Measurements from ENCODE around the gene EYS. TPM values are rescaled to one million over a fixed set of nuclear protein-coding genes. Genes with fewer than 3 reads are reported as not detected.

Gene EYS
- total RNA-seq, 1 experiment from 2014 or later: not detected

GRCh38 chr6:63792736-63793464 lies 1914.1 kb downstream of the EYS start:
- POLR2A ChIA-PET: no interaction called here

More at GRCh38 chr6:63792736-63793464, 1914.1 kb downstream of the EYS start:
- H3K79me2 ChIP-seq (ENCODE audit: insufficient read depth, low read length): no peaks in the 10 kb centered on the region
- H3K27ac ChIP-seq (ENCODE audit: low read depth, low read length): no peak overlapping the region
- H3K4me3 ChIP-seq (replicated peaks in 1 of 2; ENCODE audit: low read depth in 1 of 2, low read length in 2 of 2): no peak overlapping the region
- no peak overlapping the region for H3K9ac ChIP-seq (ENCODE audit: low read length)
- no TSS peak for BruUV-seq (replicated peaks)
- no peaks in the 10 kb centered on the region for H3K4me1 ChIP-seq (ENCODE audit: control insufficient read depth in 1 of 2, insufficient read depth in 2 of 2, low read length in 2 of 2)
- no peak overlapping the region for H2AFZ ChIP-seq (ENCODE audit: low read depth, low read length, poor library complexity, severe bottlenecking)
- H3K9me3 ChIP-seq (ENCODE audit: control insufficient read depth in 1 of 2, insufficient read depth in 1 of 2, low read depth in 1 of 2, low read length in 2 of 2): no peaks in the 10 kb centered on the region
- ChIA-PET CTCF (interaction anchor here (1.0 kb wide), 1 partner anchor 10 kb away, joined by 3 read pairs; no protein-coding TSS in a partner anchor), RAD21 (ENCODE audit: low non-redundant PET in 1 of 2, low total read pairs in 2 of 2, uncharacterized antibody in 2 of 2, unreplicated experiment in 2 of 2) (no interaction called here)
- DNase-seq (ENCODE audit: low read depth, low spot score) (no peak), ATAC-seq (no peak)
- no peaks in the 10 kb centered on the region for H3K36me3 ChIP-seq (ENCODE audit: control insufficient read depth in 1 of 2, insufficient read depth in 2 of 2, low read length in 2 of 2)
- H3K9me2 ChIP-seq (ENCODE audit: insufficient read depth): no peaks in the 10 kb centered on the region
- H4K20me1 ChIP-seq (ENCODE audit: insufficient read depth): no peaks in the 10 kb centered on the region
- intact Hi-C loops (cut with micrococcal nuclease): no loop called here
- TF ChIP-seq CTCF (IDR thresholded peaks at IDR 0.05 in 2 of 3, conservative IDR thresholded peaks at IDR 0.05 in 1 of 3; ENCODE audit: borderline replicate concordance in 1 of 3, insufficient read depth in 1 of 3, low read depth in 2 of 3, low read length in 2 of 3) (no peak), FOSL1 (IDR thresholded peaks at IDR 0.05; ENCODE audit: low read depth) (no peak), EZH2phosphoT487 (IDR thresholded peaks at IDR 0.05; ENCODE audit: borderline replicate concordance) (no peak), MAX (IDR thresholded peaks at IDR 0.05) (no peak), TCF7L2 (IDR thresholded peaks at IDR 0.05; ENCODE audit: borderline replicate concordance, extremely low read depth, insufficient read depth, insufficient read length) (no peak), ZBTB33 (IDR thresholded peaks at IDR 0.05; ENCODE audit: extremely low read depth, insufficient replicate concordance, low read length) (no peak), REST (IDR thresholded peaks at IDR 0.05; ENCODE audit: low read depth) (no peak), ZNF274 (IDR thresholded peaks at IDR 0.05; ENCODE audit: low read depth, low read length) (no peak), POLR2AphosphoS5 (IDR thresholded peaks at IDR 0.05; ENCODE audit: low read depth, low read length) (no peak), CBX3 (IDR thresholded peaks at IDR 0.05; ENCODE audit: low read depth) (no peak), POLR2A (IDR thresholded peaks at IDR 0.05; ENCODE audit: borderline replicate concordance, extremely low read depth, insufficient read depth, insufficient read length) (no peak)
- peaks cover 7% of the 10 kb centered on the region for H3K27me3 ChIP-seq (ENCODE audit: insufficient read depth, low read length)
- no peak overlapping the region for H3K4me2 ChIP-seq (ENCODE audit: low read length)
